ENCODE results near the gene TSHZ2.

Gene TSHZ2

GRCh38 chr20:53175135-53175780 is 203.1 kb downstream of the TSHZ2 start:
- DNase-seq, result no peak

GRCh38 chr20:53176134-53176533 is 204.0 kb downstream of the TSHZ2 start:
- DNase-seq, result no peak

GRCh38 chr20:53177687-53178086 is 205.5 kb downstream of the TSHZ2 start:
- no peak for DNase-seq

- no peak for DNase-seq
Observed at GRCh38 chr20:53179749-53180148, 207.6 kb downstream of the TSHZ2 start.

- no peak for DNase-seq
Observed at GRCh38 chr20:53180928-53181362, 208.8 kb downstream of the TSHZ2 start.

- no peak for DNase-seq
Observed at GRCh38 chr20:53181866-53182376, 209.8 kb downstream of the TSHZ2 start.

- no peak for DNase-seq
Observed at GRCh38 chr20:53183181-53183580, 211.0 kb downstream of the TSHZ2 start.

GRCh38 chr20:53186635-53187034 is 214.5 kb downstream of the TSHZ2 start:
- no peak for DNase-seq

GRCh38 chr20:53187392-53188068 is 215.4 kb downstream of the TSHZ2 start:
- DNase-seq, result no peak

- DNase-seq, result no peak
Observed at GRCh38 chr20:53190225-53190624, 218.1 kb downstream of the TSHZ2 start.

- no peak for DNase-seq
Observed at GRCh38 chr20:53191957-53192356, 219.8 kb downstream of the TSHZ2 start.

- DNase-seq, result no peak
Observed at GRCh38 chr20:53194306-53195290, 222.4 kb downstream of the TSHZ2 start.

- DNase-seq, result no peak
Observed at GRCh38 chr20:53195876-53196610, 223.9 kb downstream of the TSHZ2 start.

GRCh38 chr20:53201588-53201987 is 229.4 kb downstream of the TSHZ2 start:
- DNase-seq, result no peak

GRCh38 chr20:53202777-53203176 is 230.6 kb downstream of the TSHZ2 start:
- no peak for DNase-seq

GRCh38 chr20:53205046-53205445 is 232.9 kb downstream of the TSHZ2 start:
- no peak for DNase-seq

- no peak for DNase-seq
Observed at GRCh38 chr20:53208110-53208832, 236.1 kb downstream of the TSHZ2 start.

- DNase-seq, result no peak
Observed at GRCh38 chr20:53210041-53210440, 237.9 kb downstream of the TSHZ2 start.

GRCh38 chr20:53210931-53211330 is 238.8 kb downstream of the TSHZ2 start:
- no peak for DNase-seq

GRCh38 chr20:53212018-53212417 is 239.9 kb downstream of the TSHZ2 start:
- DNase-seq, result no peak

GRCh38 chr20:53214392-53214791 is 242.2 kb downstream of the TSHZ2 start:
- DNase-seq, result no peak

GRCh38 chr20:53215166-53215565 is 243.0 kb downstream of the TSHZ2 start:
- DNase-seq, result no peak
